Measurements from ENCODE around the gene TNPO1.

DNA sequence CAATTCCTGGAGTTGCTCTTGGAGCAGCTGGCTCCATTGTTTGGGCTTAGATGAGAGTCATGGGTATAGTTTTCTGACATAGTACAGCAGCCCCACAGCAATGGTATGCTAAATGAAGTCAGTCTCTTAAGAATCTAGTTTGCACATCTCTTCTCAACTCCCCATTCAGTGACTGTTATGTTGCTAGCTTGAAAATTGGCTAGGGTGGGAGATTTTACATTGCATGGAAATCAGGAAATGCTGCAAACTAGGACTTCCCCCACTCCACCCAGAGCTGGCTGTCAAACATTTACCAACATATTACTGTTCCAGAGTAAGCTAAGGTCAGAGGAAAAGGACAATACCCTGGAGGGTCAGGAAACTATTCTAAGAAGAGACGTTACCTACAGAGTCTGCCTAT is 121.7 kb downstream of the TNPO1 start:
- TF ChIP-seq EZH2 (IDR thresholded peaks at IDR 0.05; ENCODE audit: insufficient read depth, poor library complexity, severe bottlenecking) (no peak), EZH2phosphoT487 (IDR thresholded peaks at IDR 0.05; ENCODE audit: insufficient read depth, low read depth) (no peak)

Data from GM23248 (cell line).